ENCODE data around the gene RBMS2. TPM values are rescaled to one million over a fixed set of nuclear protein-coding genes. Genes with fewer than 3 reads are reported as not detected.
"Not testable (repeated sequence)": the region's sequence is repeated elsewhere in the genome, so short reads cannot be mapped to it uniquely, and the experiment has no call there.

The RBMS2 gene
- total RNA-seq, 1 donor from 2014 or later, result 37.9 TPM

GRCh38 chr12:56518570-56518969, 3.0 kb upstream of the RBMS2 start:
- DNase-seq, result peak; percentile 48

GRCh38 chr12:56520048-56520447, 1.6 kb upstream of the RBMS2 start:
- peak; percentile 68 for DNase-seq

GRCh38 chr12:56520506-56520905, 1.1 kb upstream of the RBMS2 start:
- peak; percentile 26 for DNase-seq

- DNase-seq, result no peak
Measured at GRCh38 chr12:56521209-56521589, 421 bp upstream of the RBMS2 start.

- DNase-seq, result peak; percentile 51
Measured at GRCh38 chr12:56522411-56523193, 982 bp downstream of the RBMS2 start.

- DNase-seq, result no peak
Measured at GRCh38 chr12:56528846-56529245, 7.2 kb downstream of the RBMS2 start.

GRCh38 chr12:56529656-56530055, 8.0 kb downstream of the RBMS2 start:
- no peak for DNase-seq

- no peak for DNase-seq
Measured at GRCh38 chr12:56530390-56531055, 8.9 kb downstream of the RBMS2 start.

GRCh38 chr12:56537546-56537945, 15.9 kb downstream of the RBMS2 start:
- no peak for DNase-seq

GRCh38 chr12:56541631-56542030, 20.0 kb downstream of the RBMS2 start:
- no peak for DNase-seq

GRCh38 chr12:56542164-56542563, 20.5 kb downstream of the RBMS2 start:
- DNase-seq, result no peak

- no peak for DNase-seq
Measured at GRCh38 chr12:56545023-56545604, 23.5 kb downstream of the RBMS2 start.

- DNase-seq, result no peak
Measured at GRCh38 chr12:56546680-56547079, 25.1 kb downstream of the RBMS2 start.

- no peak for DNase-seq
Measured at GRCh38 chr12:56551070-56551469, 29.4 kb downstream of the RBMS2 start.

- DNase-seq, result peak; percentile 98
Measured at GRCh38 chr12:56565510-56566101, 44.0 kb downstream of the RBMS2 start.

GRCh38 chr12:56568146-56568545, 46.5 kb downstream of the RBMS2 start:
- no peak for DNase-seq

- DNase-seq, result no peak
Measured at GRCh38 chr12:56571121-56571520, 49.5 kb downstream of the RBMS2 start.

- DNase-seq, result no peak
Measured at GRCh38 chr12:56572288-56572687, 50.7 kb downstream of the RBMS2 start.

- peak; percentile 49 for DNase-seq
Measured at GRCh38 chr12:56574210-56574609, 52.6 kb downstream of the RBMS2 start.

GRCh38 chr12:56577248-56577647, 55.6 kb downstream of the RBMS2 start:
- DNase-seq, result not testable (repeated sequence)

GRCh38 chr12:56578983-56579546, 57.4 kb downstream of the RBMS2 start:
- no peak for DNase-seq

GRCh38 chr12:56581418-56582145, 60.0 kb downstream of the RBMS2 start:
- DNase-seq, result peak; percentile 84
